ENCODE data around the gene COA8. TPM values are rescaled to one million over a fixed set of nuclear protein-coding genes. Genes with fewer than 3 reads are reported as not detected.

The COA8 gene
- total and polyA plus RNA-seq, 2 donors (not counting 1 experiment from before 2014, with no cell fraction given): 25.5 to 26.4 TPM

DNA sequence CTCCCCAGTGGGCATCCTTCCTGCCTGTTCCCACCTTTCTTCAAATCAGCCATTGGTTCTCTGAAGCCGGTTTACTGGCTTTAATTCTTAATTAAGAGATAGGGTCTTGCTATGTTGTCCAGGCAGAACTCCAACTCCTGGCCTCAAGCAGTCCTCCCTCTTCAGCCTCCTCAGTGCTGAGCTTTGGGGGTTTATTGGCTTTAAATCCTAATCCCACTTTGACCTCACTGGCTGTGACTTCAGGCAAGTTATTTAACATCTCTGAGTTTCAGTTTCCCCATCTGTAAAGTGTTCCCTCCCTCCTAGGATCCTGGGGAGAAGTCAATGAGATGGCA is 35.9 kb upstream of the COA8 start:
- H4K20me1 ChIP-seq (ENCODE audit: control insufficient read depth, extremely low read depth, insufficient read depth, low read length): no peaks in the 10 kb centered on the region
- no peak for DNase-seq (ENCODE audit: low read depth in 2 of 2)
- no peak overlapping the region for H3K4me2 ChIP-seq (ENCODE audit: extremely low read depth, insufficient read depth, low read length)
- TF ChIP-seq EZH2 (IDR thresholded peaks at IDR 0.05; ENCODE audit: low read length, missing control alignments): no peak
- no peak for TF ChIP-seq CTCF (conservative IDR thresholded peaks at IDR 0.05 in 1 of 2, IDR thresholded peaks at IDR 0.05 in 1 of 2; ENCODE audit: low read depth in 1 of 2, low read length in 2 of 2)
- peaks cover 15% of the 10 kb centered on the region for H3K4me1 ChIP-seq (ENCODE audit: control insufficient read depth, extremely low read depth, insufficient read depth, low read length)
- H3K4me3 ChIP-seq (replicated peaks in 1 of 4; ENCODE audit: control extremely low read depth in 1 of 4, insufficient read depth in 1 of 4, low read depth in 3 of 4, low read length in 4 of 4): no peak overlapping the region
- H3K9ac ChIP-seq (ENCODE audit: insufficient read depth, low read length): no peak overlapping the region
- H2AFZ ChIP-seq (ENCODE audit: low read length): no peak overlapping the region
- H3K27me3 ChIP-seq (ENCODE audit: control insufficient read depth, insufficient read depth, low read length): no peaks in the 10 kb centered on the region
- no peaks in the 10 kb centered on the region for H3K9me3 ChIP-seq (ENCODE audit: control insufficient read depth, insufficient read depth, low read depth, low read length)
- peaks cover 25% of the 10 kb centered on the region for H3K79me2 ChIP-seq (ENCODE audit: control insufficient read depth, insufficient read depth, low read length)
- no peak overlapping the region for H3K27ac ChIP-seq (ENCODE audit: insufficient read depth, low read length)
- H3K36me3 ChIP-seq (ENCODE audit: control insufficient read depth, insufficient read depth, low read length): no peaks in the 10 kb centered on the region

- DNase-seq (ENCODE audit: low read depth in 2 of 2): no peak
- H3K27ac ChIP-seq (ENCODE audit: insufficient read depth, low read length): peak overlapping the region; percentile 87
- H3K9me3 ChIP-seq (ENCODE audit: control insufficient read depth, insufficient read depth, low read depth, low read length): no peaks in the 10 kb centered on the region
- peak overlapping the region; percentile 34 for H3K4me2 ChIP-seq (ENCODE audit: extremely low read depth, insufficient read depth, low read length)
- no peaks in the 10 kb centered on the region for H3K36me3 ChIP-seq (ENCODE audit: control insufficient read depth, insufficient read depth, low read length)
- H3K4me1 ChIP-seq (ENCODE audit: control insufficient read depth, extremely low read depth, insufficient read depth, low read length): peaks cover 15% of the 10 kb centered on the region
- H3K27me3 ChIP-seq (ENCODE audit: control insufficient read depth, insufficient read depth, low read length): no peaks in the 10 kb centered on the region
- peaks cover 27% of the 10 kb centered on the region for H3K79me2 ChIP-seq (ENCODE audit: control insufficient read depth, insufficient read depth, low read length)
- H4K20me1 ChIP-seq (ENCODE audit: control insufficient read depth, extremely low read depth, insufficient read depth, low read length): no peaks in the 10 kb centered on the region
- H3K9ac ChIP-seq (ENCODE audit: insufficient read depth, low read length): no peak overlapping the region
- no peak overlapping the region for H2AFZ ChIP-seq (ENCODE audit: low read length)
- no peak for TF ChIP-seq EZH2 (IDR thresholded peaks at IDR 0.05; ENCODE audit: low read length, missing control alignments)
- no peak for TF ChIP-seq CTCF (conservative IDR thresholded peaks at IDR 0.05 in 1 of 2, IDR thresholded peaks at IDR 0.05 in 1 of 2; ENCODE audit: low read depth in 1 of 2, low read length in 2 of 2)
- H3K4me3 ChIP-seq (replicated peaks in 1 of 4; ENCODE audit: control extremely low read depth in 1 of 4, insufficient read depth in 1 of 4, low read depth in 3 of 4, low read length in 4 of 4): no peak overlapping the region
Observed at GRCh38 chr14:103527408-103528145, 35.2 kb upstream of the COA8 start.

GRCh38 chr14:103528146-103528586 is 34.6 kb upstream of the COA8 start:
- Histone ChIP-seq H3K9me3 (ENCODE audit: control insufficient read depth, insufficient read depth, low read depth, low read length) (no peaks in the 10 kb centered on the region), H3K79me2 (ENCODE audit: control insufficient read depth, insufficient read depth, low read length) (peaks cover 27% of the 10 kb centered on the region), H3K4me3 (replicated peaks in 1 of 4; ENCODE audit: control extremely low read depth in 1 of 4, insufficient read depth in 1 of 4, low read depth in 3 of 4, low read length in 4 of 4) (peak overlapping the region; percentile 17 to 56 (median 40)), H3K27ac (ENCODE audit: insufficient read depth, low read length) (peak overlapping the region; percentile 87), H3K4me2 (ENCODE audit: extremely low read depth, insufficient read depth, low read length) (peak overlapping the region; percentile 34), H4K20me1 (ENCODE audit: control insufficient read depth, extremely low read depth, insufficient read depth, low read length) (no peaks in the 10 kb centered on the region), H3K4me1 (ENCODE audit: control insufficient read depth, extremely low read depth, insufficient read depth, low read length) (peaks cover 15% of the 10 kb centered on the region), H3K27me3 (ENCODE audit: control insufficient read depth, insufficient read depth, low read length) (no peaks in the 10 kb centered on the region), H2AFZ (ENCODE audit: low read length) (peak overlapping the region; percentile 21), H3K36me3 (ENCODE audit: control insufficient read depth, insufficient read depth, low read length) (no peaks in the 10 kb centered on the region), H3K9ac (ENCODE audit: insufficient read depth, low read length) (peak overlapping the region; percentile 68)
- peak in 1 of 2 donors; percentile 39 for DNase-seq (ENCODE audit: low read depth in 2 of 2)
- TF ChIP-seq CTCF (conservative IDR thresholded peaks at IDR 0.05 in 1 of 2, IDR thresholded peaks at IDR 0.05 in 1 of 2; ENCODE audit: low read depth in 1 of 2, low read length in 2 of 2) (no peak), EZH2 (IDR thresholded peaks at IDR 0.05; ENCODE audit: low read length, missing control alignments) (no peak)

All from fibroblast of lung (primary cell).